ENCODE data around the gene MED10. TPM values are rescaled to one million over a fixed set of nuclear protein-coding genes. Genes with fewer than 3 reads are reported as not detected.

The MED10 gene
- total RNA-seq, 2 donors from 2014 or later: 14.2 to 17.4 TPM

DNA sequence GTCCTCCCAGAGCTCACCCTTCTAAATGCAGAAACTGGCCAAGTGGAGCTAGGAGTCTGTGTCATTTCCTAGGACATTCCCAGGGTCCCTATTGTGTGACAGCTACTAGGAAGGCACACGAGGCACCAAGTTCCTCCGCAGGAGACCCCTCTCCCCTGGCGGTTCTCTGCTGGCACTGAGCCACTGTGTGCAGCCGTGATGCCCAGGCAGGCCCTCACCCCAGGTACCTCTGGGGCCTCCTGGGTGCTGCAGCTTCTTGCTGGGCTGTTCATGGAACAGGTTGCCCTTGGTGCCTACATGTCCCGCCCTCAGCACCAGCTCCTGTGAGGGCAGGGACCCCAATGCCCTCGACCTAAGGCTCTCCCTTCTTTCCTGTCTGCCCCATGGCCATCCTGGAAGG, 23.1 kb downstream of the MED10 start:
- H3K27me3 ChIP-seq: no peaks in the 10 kb centered on the region
- H3K27ac ChIP-seq: no peak overlapping the region
- no peak for DNase-seq (ENCODE audit: low spot score)
- H3K4me1 ChIP-seq: no peaks in the 10 kb centered on the region
- H3K9me3 ChIP-seq: no peaks in the 10 kb centered on the region
- TF ChIP-seq, protein P1, sequence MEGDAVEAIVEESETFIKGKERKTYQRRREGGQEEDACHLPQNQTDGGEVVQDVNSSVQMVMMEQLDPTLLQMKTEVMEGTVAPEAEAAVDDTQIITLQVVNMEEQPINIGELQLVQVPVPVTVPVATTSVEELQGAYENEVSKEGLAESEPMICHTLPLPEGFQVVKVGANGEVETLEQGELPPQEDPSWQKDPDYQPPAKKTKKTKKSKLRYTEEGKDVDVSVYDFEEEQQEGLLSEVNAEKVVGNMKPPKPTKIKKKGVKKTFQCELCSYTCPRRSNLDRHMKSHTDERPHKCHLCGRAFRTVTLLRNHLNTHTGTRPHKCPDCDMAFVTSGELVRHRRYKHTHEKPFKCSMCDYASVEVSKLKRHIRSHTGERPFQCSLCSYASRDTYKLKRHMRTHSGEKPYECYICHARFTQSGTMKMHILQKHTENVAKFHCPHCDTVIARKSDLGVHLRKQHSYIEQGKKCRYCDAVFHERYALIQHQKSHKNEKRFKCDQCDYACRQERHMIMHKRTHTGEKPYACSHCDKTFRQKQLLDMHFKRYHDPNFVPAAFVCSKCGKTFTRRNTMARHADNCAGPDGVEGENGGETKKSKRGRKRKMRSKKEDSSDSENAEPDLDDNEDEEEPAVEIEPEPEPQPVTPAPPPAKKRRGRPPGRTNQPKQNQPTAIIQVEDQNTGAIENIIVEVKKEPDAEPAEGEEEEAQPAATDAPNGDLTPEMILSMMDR (IDR thresholded peaks at IDR 0.05): no peak
- H3K4me3 ChIP-seq: no peak overlapping the region
- H3K36me3 ChIP-seq: no peaks in the 10 kb centered on the region

- H3K36me3 ChIP-seq: no peaks in the 10 kb centered on the region
- no peak for DNase-seq (ENCODE audit: low spot score)
- no peaks in the 10 kb centered on the region for H3K27me3 ChIP-seq
- no peaks in the 10 kb centered on the region for H3K9me3 ChIP-seq
- H3K4me1 ChIP-seq: no peaks in the 10 kb centered on the region
- no peak overlapping the region for H3K27ac ChIP-seq
- H3K4me3 ChIP-seq: no peak overlapping the region
- TF ChIP-seq, protein P1 (IDR thresholded peaks at IDR 0.05): no peak
Observed at GRCh38 chr5:6354848-6355247, 23.5 kb downstream of the MED10 start.

GRCh38 chr5:6353602-6354302, 24.6 kb downstream of the MED10 start:
- TF ChIP-seq, protein P1 (IDR thresholded peaks at IDR 0.05): no peak
- no peak for DNase-seq (ENCODE audit: low spot score)
- Histone ChIP-seq H3K4me1 (no peaks in the 10 kb centered on the region), H3K27ac (no peak overlapping the region), H3K9me3 (no peaks in the 10 kb centered on the region), H3K36me3 (no peaks in the 10 kb centered on the region), H3K27me3 (no peaks in the 10 kb centered on the region), H3K4me3 (no peak overlapping the region)

- Histone ChIP-seq H3K9me3 (no peaks in the 10 kb centered on the region), H3K27me3 (no peaks in the 10 kb centered on the region), H3K36me3 (no peaks in the 10 kb centered on the region), H3K27ac (no peak overlapping the region), H3K4me3 (no peak overlapping the region), H3K4me1 (no peaks in the 10 kb centered on the region)
- no peak for DNase-seq (ENCODE audit: low spot score)
- TF ChIP-seq, protein P1 (IDR thresholded peaks at IDR 0.05): no peak
Observed at GRCh38 chr5:6350277-6351090, 27.9 kb downstream of the MED10 start.

- Histone ChIP-seq H3K27ac (no peak overlapping the region), H3K27me3 (no peaks in the 10 kb centered on the region), H3K9me3 (no peaks in the 10 kb centered on the region), H3K4me3 (no peak overlapping the region), H3K36me3 (no peaks in the 10 kb centered on the region), H3K4me1 (no peaks in the 10 kb centered on the region)
- no peak for DNase-seq (ENCODE audit: low spot score)
- TF ChIP-seq, protein P1 (IDR thresholded peaks at IDR 0.05): no peak
Observed at GRCh38 chr5:6349387-6349786, 29.0 kb downstream of the MED10 start.
